Astrocyte of the cerebellum (primary cell): Measurements from ENCODE around the gene LRRFIP1.

Source experiments
- DNase-seq: peaks from one replicate; pipeline ENCODE4 v3.0.0-alpha.2; 2011; ENCODE audit warnings: low read depth
- H3K4me3 ChIP-seq: 2 replicates; pipeline ENCODE4 v1.5.1; 2011; ENCODE audit warnings: mild to moderate bottlenecking, low read depth, low read length, moderate library complexity
- in situ Hi-C: cut with HindIII; loops from 2 replicates; pipeline ENCODE4 v1.10.0; 2017; ENCODE audit warnings: low sequenced_read_pairs
- TF ChIP-seq, protein P1 (sequence below): IDR thresholded peaks from 2 replicates; pipeline ENCODE4 v1.5.1; 2012; ENCODE audit warnings: low read length, low read depth, moderate library complexity, mild to moderate bottlenecking; ENCODE audit errors: missing control alignments

The LRRFIP1 gene

DNA sequence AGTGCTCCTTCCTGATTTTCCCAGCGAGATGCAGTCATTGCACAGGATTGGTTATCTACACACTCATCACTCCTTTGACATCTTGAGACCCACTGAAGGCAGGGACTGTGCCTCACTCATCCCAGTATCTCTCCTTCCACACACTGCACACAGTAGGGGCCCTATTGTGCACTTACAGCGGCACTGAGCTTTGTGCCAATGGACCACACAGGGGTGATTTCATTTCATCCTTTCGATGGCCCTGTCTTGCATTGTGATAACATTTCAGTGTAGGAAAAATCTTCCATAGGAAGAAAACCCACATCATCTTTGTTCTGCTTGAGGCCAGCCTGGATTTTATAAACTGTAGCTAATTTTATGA is 11.0 kb upstream of the LRRFIP1 start:
- DNase-seq: no peak

DNA sequence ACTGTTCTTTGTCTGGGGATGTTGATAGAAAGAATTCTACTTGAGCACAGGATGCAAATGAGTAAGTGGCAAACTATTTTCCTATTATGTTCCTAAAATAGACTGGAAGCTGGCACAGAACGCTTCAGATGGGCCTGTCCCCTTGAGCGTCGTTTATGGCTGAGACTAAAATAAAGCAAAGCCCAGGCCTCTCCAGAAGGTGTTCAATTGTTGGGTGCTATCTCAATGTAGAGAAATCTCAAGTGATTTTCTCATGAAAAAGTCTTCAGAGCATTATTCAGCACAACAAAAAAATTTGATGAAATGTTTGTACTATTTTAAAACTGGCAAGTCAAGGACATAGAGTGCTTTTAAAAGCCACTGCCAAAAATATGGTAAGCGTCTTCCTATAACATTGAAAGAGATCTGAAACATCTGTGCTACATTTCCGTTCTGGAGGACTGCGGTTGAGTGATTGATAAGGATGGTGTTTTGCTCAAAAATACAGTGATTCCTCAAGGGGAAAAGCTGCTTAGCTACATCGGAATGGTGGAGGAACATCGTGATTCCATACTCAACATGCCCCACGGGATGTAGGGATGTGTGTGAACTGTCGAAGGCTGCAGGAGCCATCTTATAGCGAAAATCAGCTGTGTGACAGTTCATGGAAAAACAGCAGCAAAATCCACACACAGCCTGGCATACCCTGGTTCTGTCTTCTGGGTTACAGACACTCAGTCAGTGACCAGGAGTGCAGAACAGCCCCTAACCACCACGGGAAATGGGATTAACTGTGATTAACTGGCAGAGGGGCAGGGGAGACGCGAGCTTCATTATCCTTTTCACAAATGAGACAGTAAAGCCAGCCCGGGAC is 10.4 kb upstream of the LRRFIP1 start:
- H3K4me3 ChIP-seq: no peak overlapping the region
- DNase-seq: peak; percentile 18
- TF ChIP-seq, protein P1, sequence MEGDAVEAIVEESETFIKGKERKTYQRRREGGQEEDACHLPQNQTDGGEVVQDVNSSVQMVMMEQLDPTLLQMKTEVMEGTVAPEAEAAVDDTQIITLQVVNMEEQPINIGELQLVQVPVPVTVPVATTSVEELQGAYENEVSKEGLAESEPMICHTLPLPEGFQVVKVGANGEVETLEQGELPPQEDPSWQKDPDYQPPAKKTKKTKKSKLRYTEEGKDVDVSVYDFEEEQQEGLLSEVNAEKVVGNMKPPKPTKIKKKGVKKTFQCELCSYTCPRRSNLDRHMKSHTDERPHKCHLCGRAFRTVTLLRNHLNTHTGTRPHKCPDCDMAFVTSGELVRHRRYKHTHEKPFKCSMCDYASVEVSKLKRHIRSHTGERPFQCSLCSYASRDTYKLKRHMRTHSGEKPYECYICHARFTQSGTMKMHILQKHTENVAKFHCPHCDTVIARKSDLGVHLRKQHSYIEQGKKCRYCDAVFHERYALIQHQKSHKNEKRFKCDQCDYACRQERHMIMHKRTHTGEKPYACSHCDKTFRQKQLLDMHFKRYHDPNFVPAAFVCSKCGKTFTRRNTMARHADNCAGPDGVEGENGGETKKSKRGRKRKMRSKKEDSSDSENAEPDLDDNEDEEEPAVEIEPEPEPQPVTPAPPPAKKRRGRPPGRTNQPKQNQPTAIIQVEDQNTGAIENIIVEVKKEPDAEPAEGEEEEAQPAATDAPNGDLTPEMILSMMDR: no peak
- in situ Hi-C loops: no loop called here

More for the DNA sequence above, 11.0 kb upstream of the LRRFIP1 start:
- TF ChIP-seq, protein P1: no peak
- in situ Hi-C loops: no loop called here
- no peak overlapping the region for H3K4me3 ChIP-seq

DNA sequence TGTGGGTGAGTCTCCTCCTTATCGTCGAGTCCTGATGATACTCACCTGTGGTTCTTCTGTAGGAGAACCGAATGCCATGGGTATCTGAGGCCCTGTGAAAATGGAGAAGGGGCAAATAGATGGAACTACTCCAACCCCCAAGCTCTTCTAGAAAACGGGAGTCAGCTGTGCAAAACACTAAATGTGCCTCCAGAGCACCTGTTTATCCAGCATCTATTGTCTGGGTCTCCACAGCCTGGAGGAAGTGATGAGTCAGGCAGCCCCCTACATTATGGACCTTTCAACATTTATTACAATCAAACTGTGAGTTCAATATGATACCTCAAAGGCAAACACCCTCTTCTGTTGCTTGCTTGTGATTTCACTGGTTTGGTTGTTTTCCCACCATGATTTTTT is 9.8 kb upstream of the LRRFIP1 start:
- TF ChIP-seq, protein P1: no peak
- no peak overlapping the region for H3K4me3 ChIP-seq
- in situ Hi-C loops: no loop called here
- no peak for DNase-seq

DNA sequence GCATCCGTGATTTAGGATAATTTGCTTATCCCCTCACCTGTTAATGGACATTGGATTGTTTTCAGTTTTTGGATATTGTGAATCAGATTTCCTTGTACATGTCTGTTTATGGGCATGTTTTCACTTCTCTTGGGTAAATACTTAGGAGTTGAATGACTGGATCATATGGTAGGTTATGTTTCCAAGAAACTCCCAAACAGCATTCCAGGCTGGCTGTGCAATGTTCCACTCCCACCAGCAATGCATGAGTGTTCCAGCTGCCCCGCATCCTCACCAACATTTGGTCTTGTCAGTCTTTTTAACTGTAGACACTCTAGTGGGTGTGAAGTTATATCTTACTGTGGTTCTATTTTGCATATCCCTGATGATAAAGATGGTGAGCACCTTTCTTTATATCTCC is 8.9 kb upstream of the LRRFIP1 start:
- TF ChIP-seq, protein P1: no peak
- in situ Hi-C loops: no loop called here
- no peak for DNase-seq
- no peak overlapping the region for H3K4me3 ChIP-seq

DNA sequence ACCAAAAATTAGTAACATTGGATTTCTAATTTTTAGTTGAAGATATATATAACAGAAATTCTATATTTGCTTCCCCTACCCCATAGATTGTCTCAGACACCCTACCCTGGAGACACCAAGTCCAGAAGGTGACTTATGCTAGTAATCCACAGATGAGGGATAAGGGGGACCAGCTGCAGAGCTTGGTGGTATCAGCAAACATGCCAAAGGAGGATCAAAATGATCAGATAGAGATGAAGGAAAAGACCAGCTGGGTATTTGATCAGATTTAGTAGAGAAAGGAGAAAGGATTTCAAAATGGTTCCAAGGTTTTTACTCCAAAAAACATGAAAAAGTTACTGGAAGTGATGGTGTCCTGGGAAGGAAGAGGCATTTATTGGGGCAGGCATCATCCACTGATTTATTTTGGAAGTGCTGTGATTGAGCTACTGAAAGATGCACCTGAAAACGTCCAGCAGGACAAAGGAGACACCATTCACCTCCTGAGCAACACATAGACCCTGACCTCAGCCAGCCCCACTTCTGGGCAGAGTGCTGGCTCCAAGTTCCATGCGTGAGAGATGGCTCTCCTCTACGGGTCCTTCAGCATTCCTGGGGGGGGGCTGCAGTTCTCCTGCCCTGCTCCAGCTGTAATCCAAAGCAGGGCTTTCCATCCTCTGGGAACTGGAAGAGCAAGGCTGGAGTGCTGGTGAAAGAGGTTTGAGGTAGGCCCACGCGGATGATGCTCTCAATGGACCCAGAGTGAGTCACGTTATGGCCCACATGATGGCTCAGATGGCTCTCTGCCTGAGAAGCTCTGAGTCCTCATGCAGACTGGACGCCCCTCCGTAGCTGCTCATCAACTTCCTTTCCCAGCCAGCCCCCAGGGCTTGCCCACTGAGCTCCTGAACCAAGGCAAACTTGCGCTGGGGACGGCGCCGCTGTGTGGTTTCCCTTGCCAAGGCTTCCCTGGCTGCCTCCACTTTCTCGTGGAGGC is 3.7 kb upstream of the LRRFIP1 start:
- no peak overlapping the region for H3K4me3 ChIP-seq
- TF ChIP-seq, protein P1: no peak
- DNase-seq: no peak
- in situ Hi-C loops: no loop called here

- DNase-seq: no peak
- no peak overlapping the region for H3K4me3 ChIP-seq
- in situ Hi-C loops: no loop called here
Observed at GRCh38 chr2:237624565-237624964, 2.8 kb upstream of the LRRFIP1 start.

More at GRCh38 chr2:237624565-237624964, 2.8 kb upstream of the LRRFIP1 start:
- TF ChIP-seq, protein P1: no peak
